Suprapubic skin (tissue), 4 donors: ENCODE data around the gene OAF. TPM values are rescaled to one million over a fixed set of nuclear protein-coding genes. Genes with fewer than 3 reads are reported as not detected.
A peak's percentile ranks its signal among the peaks of the same experiment; 100 is the strongest.

Source experiments
- DNase-seq, 2 donors: peaks; one replicate each; pipeline ENCODE4 v3.0.0-alpha.2; 2019; ENCODE audit warnings: low spot score in 2 of 2
- H3K27ac ChIP-seq: fragments of 200-600 bp; sonication (generic); one replicate; pipeline ENCODE4 v1.5.1; 2019
- H3K27me3 ChIP-seq: fragments of 200-600 bp; sonication (generic); one replicate; pipeline ENCODE4 v1.5.1; 2019
- H3K36me3 ChIP-seq: fragments of 200-600 bp; sonication (generic); one replicate; pipeline ENCODE4 v1.5.1; 2019
- H3K4me1 ChIP-seq: fragments of 200-600 bp; sonication (generic); one replicate; pipeline ENCODE4 v1.5.1; 2019
- H3K4me3 ChIP-seq: fragments of 200-600 bp; sonication (generic); one replicate; pipeline ENCODE4 v1.5.1; 2019; ENCODE audit warnings: mild to moderate bottlenecking
- H3K9me3 ChIP-seq: fragments of 200-600 bp; sonication (generic); one replicate; pipeline ENCODE4 v1.5.1; 2019
- CTCF ChIP-seq, 2 donors: fragments of 200-600 bp in 1 of 2; fragments of 450-650 bp in 1 of 2; sonication (generic) in 1 of 2; IDR thresholded peaks; one replicate each; pipeline ENCODE4 v1.5.1; 2016 to 2019; ENCODE audit warnings: antibody characterized with exemption in 2 of 2, mild to moderate bottlenecking in 1 of 2, moderate library complexity in 1 of 2
- EP300 ChIP-seq: sonication (generic); formaldehyde crosslinking; IDR thresholded peaks from one replicate; pipeline ENCODE4 v1.6.1; 2017; ENCODE audit warnings: antibody characterized with exemption
- POLR2A ChIP-seq, 2 donors: fragments of 450-650 bp; IDR thresholded peaks; one replicate each; pipeline ENCODE4 v1.6.1; 2017; ENCODE audit warnings: antibody characterized with exemption in 2 of 2, mild to moderate bottlenecking in 2 of 2, moderate library complexity in 2 of 2
- POLR2AphosphoS5 ChIP-seq, 3 donors: sonication (generic); formaldehyde crosslinking; IDR thresholded peaks; one replicate each; pipeline ENCODE4 v1.6.1; 2017; ENCODE audit warnings: antibody characterized with exemption in 3 of 3
- WGBS: methylation state at CpG from one replicate; pipeline ENCODE4 v1.1.5; 2018; 5-methylcytosine and 5-hydroxymethylcytosine counted together
- total RNA-seq, 4 donors: library from RNA; depleted of rRNA; stranded (reverse); fragments of >200 nt; gene quantifications; one replicate each; pipeline ENCODE4 v1.1.0, GENCODE V29; 2016

Gene OAF
- total RNA-seq, 4 donors from 2014 or later, result 5.0 to 13.0 (median 10.8) TPM

GRCh38 chr11:120239713-120240640 lies 29.1 kb downstream of the OAF start, which contains the start of gene POU2F3:
POU2F3 (plus strand) TSS chr11:120240140; CDS start chr11:120240344, 204 bp downstream.
- H3K27ac ChIP-seq, result peak within 1 kb of the TSS; percentile 82
- H3K36me3 ChIP-seq, result no peaks in the 10 kb centered on the region
- no peaks in the 10 kb centered on the region for H3K9me3 ChIP-seq
- peaks cover 55% of the 10 kb centered on the region for H3K4me1 ChIP-seq
- no peak for DNase-seq
- TF ChIP-seq POLR2A (IDR thresholded peaks at IDR 0.05), result no peak
- no peak for TF ChIP-seq POLR2AphosphoS5 (IDR thresholded peaks at IDR 0.05)
- TF ChIP-seq CTCF (IDR thresholded peaks at IDR 0.05), result no peak
- no peak for TF ChIP-seq EP300
- peak within 1 kb of the TSS; percentile 46 for H3K4me3 ChIP-seq
- 8% methylated on average over 24 of the region's 66 CpGs for WGBS
- peaks cover 34% of the 10 kb centered on the region for H3K27me3 ChIP-seq

- 42% methylated on average over 2 of the region's 2 CpGs for WGBS
- TF ChIP-seq POLR2A (IDR thresholded peaks at IDR 0.05) (no peak), POLR2AphosphoS5 (IDR thresholded peaks at IDR 0.05) (no peak), CTCF (IDR thresholded peaks at IDR 0.05) (no peak), EP300 (no peak)
- Histone ChIP-seq H3K27me3 (peaks cover 34% of the 10 kb centered on the region), H3K27ac (peak overlapping the region; percentile 82), H3K9me3 (no peaks in the 10 kb centered on the region), H3K4me3 (peak overlapping the region; percentile 46), H3K36me3 (no peaks in the 10 kb centered on the region), H3K4me1 (peaks cover 47% of the 10 kb centered on the region)
- DNase-seq, result no peak
These were observed 30.0 kb downstream of the OAF start for GRCh38 chr11:120240866-120241265.

- 30% methylated on average over 7 of the region's 7 CpGs for WGBS
- Histone ChIP-seq H3K4me3 (peak overlapping the region; percentile 46), H3K9me3 (no peaks in the 10 kb centered on the region), H3K27me3 (peaks cover 34% of the 10 kb centered on the region), H3K4me1 (peaks cover 43% of the 10 kb centered on the region), H3K27ac (peak overlapping the region; percentile 82), H3K36me3 (no peaks in the 10 kb centered on the region)
- TF ChIP-seq EP300, result no peak
- no peak for TF ChIP-seq CTCF (IDR thresholded peaks at IDR 0.05)
- no peak for TF ChIP-seq POLR2AphosphoS5 (IDR thresholded peaks at IDR 0.05)
- TF ChIP-seq POLR2A (IDR thresholded peaks at IDR 0.05), result no peak
- DNase-seq, result no peak
These were observed 30.4 kb downstream of the OAF start for GRCh38 chr11:120241277-120241676.

GRCh38 chr11:120243221-120243620 lies 32.4 kb downstream of the OAF start:
- 66% methylated on average over 3 of the region's 4 CpGs for WGBS

GRCh38 chr11:120244476-120245365 lies 33.9 kb downstream of the OAF start:
- Histone ChIP-seq H3K27me3 (peaks cover 27% of the 10 kb centered on the region), H3K4me1 (peaks cover 38% of the 10 kb centered on the region)
- WGBS, result 67% methylated on average over 12 of the region's 13 CpGs

More at GRCh38 chr11:120243221-120243620, 32.4 kb downstream of the OAF start:
- no peak overlapping the region for H3K4me3 ChIP-seq
- peaks cover 34% of the 10 kb centered on the region for H3K27me3 ChIP-seq
- H3K4me1 ChIP-seq, result peaks cover 35% of the 10 kb centered on the region
- H3K27ac ChIP-seq, result no peak overlapping the region
- H3K36me3 ChIP-seq, result no peaks in the 10 kb centered on the region
- no peaks in the 10 kb centered on the region for H3K9me3 ChIP-seq
- DNase-seq, result no peak
- no peak for TF ChIP-seq EP300

GRCh38 chr11:120245434-120245833 lies 34.6 kb downstream of the OAF start:
- H3K27me3 ChIP-seq, result peaks cover 20% of the 10 kb centered on the region
- WGBS, result 96% methylated on average over 1 of the region's 1 CpG
- H3K36me3 ChIP-seq, result no peaks in the 10 kb centered on the region
- H3K9me3 ChIP-seq, result no peaks in the 10 kb centered on the region
- TF ChIP-seq POLR2AphosphoS5 (IDR thresholded peaks at IDR 0.05) (no peak), EP300 (no peak), CTCF (IDR thresholded peaks at IDR 0.05) (no peak), POLR2A (IDR thresholded peaks at IDR 0.05) (no peak)
- H3K4me3 ChIP-seq, result no peak overlapping the region
- peaks cover 31% of the 10 kb centered on the region for H3K4me1 ChIP-seq
- DNase-seq, result no peak
- H3K27ac ChIP-seq, result no peak overlapping the region

More at GRCh38 chr11:120244476-120245365, 33.9 kb downstream of the OAF start:
- no peaks in the 10 kb centered on the region for H3K36me3 ChIP-seq
- no peak for TF ChIP-seq POLR2AphosphoS5 (IDR thresholded peaks at IDR 0.05)
- no peak overlapping the region for H3K4me3 ChIP-seq
- no peak overlapping the region for H3K27ac ChIP-seq
- H3K9me3 ChIP-seq, result no peaks in the 10 kb centered on the region
- no peak for DNase-seq
